ENCODE data around the gene GRIN3B.

The GRIN3B gene

GRCh38 chr19:1007399-1008251 is 7.4 kb downstream of the GRIN3B start:
- DNase-seq (ENCODE audit: low read depth in 3 of 3), result no peak

- no peak for DNase-seq (ENCODE audit: low read depth in 3 of 3)
Observed at GRCh38 chr19:1008268-1009040, 8.2 kb downstream of the GRIN3B start.

GRCh38 chr19:1009041-1009980 is 9.1 kb downstream of the GRIN3B start:
- no peak for DNase-seq (ENCODE audit: low read depth in 3 of 3)

- no peak for DNase-seq (ENCODE audit: low read depth in 3 of 3)
Observed at GRCh38 chr19:1009981-1010538, 9.8 kb downstream of the GRIN3B start.

GRCh38 chr19:1010586-1011510 is 10.6 kb downstream of the GRIN3B start:
- DNase-seq (ENCODE audit: low read depth in 3 of 3), result no peak

GRCh38 chr19:1011831-1012333 is 11.7 kb downstream of the GRIN3B start:
- DNase-seq (ENCODE audit: low read depth in 3 of 3), result no peak

- DNase-seq (ENCODE audit: low read depth in 3 of 3), result no peak
Observed at GRCh38 chr19:1012334-1012733, 12.1 kb downstream of the GRIN3B start.

- no peak for DNase-seq (ENCODE audit: low read depth in 3 of 3)
Observed at GRCh38 chr19:1013218-1013617, 13.0 kb downstream of the GRIN3B start.

GRCh38 chr19:1014161-1015060 is 14.2 kb downstream of the GRIN3B start:
- no peak for DNase-seq (ENCODE audit: low read depth in 3 of 3)

GRCh38 chr19:1015061-1015781 is 15.0 kb downstream of the GRIN3B start:
- no peak for DNase-seq (ENCODE audit: low read depth in 3 of 3)

GRCh38 chr19:1015782-1016646 is 15.8 kb downstream of the GRIN3B start:
- DNase-seq (ENCODE audit: low read depth in 3 of 3), result no peak

GRCh38 chr19:1016647-1017114 is 16.5 kb downstream of the GRIN3B start:
- no peak for DNase-seq (ENCODE audit: low read depth in 3 of 3)

- DNase-seq (ENCODE audit: low read depth in 3 of 3), result no peak
Observed at GRCh38 chr19:1017115-1017905, 17.1 kb downstream of the GRIN3B start.

GRCh38 chr19:1017906-1018305 is 17.7 kb downstream of the GRIN3B start:
- DNase-seq (ENCODE audit: low read depth in 3 of 3), result no peak

- no peak for DNase-seq (ENCODE audit: low read depth in 3 of 3)
Observed at GRCh38 chr19:1018393-1018792, 18.2 kb downstream of the GRIN3B start.

- no peak for DNase-seq (ENCODE audit: low read depth in 3 of 3)
Observed at GRCh38 chr19:1018932-1019615, 18.9 kb downstream of the GRIN3B start.
